Ammon's horn (tissue), 1 donor: Measurements from ENCODE around the gene AKAP12.

Experiments
- DNase-seq: peaks from one replicate; pipeline ENCODE4 v3.0.0-alpha.2; 2016; ENCODE audit warnings: low spot score

Gene AKAP12

GRCh38 chr6:151279891-151280290 is 40.1 kb downstream of the AKAP12 start:
- DNase-seq, result no peak

- no peak for DNase-seq
Observed at GRCh38 chr6:151280859-151281258, 41.1 kb downstream of the AKAP12 start.

- DNase-seq, result no peak
Observed at GRCh38 chr6:151284012-151284411, 44.2 kb downstream of the AKAP12 start.

- no peak for DNase-seq
Observed at GRCh38 chr6:151284548-151285017, 44.8 kb downstream of the AKAP12 start.

- no peak for DNase-seq
Observed at GRCh38 chr6:151285122-151285521, 45.4 kb downstream of the AKAP12 start.

GRCh38 chr6:151286214-151286613 is 46.4 kb downstream of the AKAP12 start:
- no peak for DNase-seq

- no peak for DNase-seq
Observed at GRCh38 chr6:151288712-151289398, 49.1 kb downstream of the AKAP12 start.

GRCh38 chr6:151289399-151290007 is 49.7 kb downstream of the AKAP12 start:
- no peak for DNase-seq

GRCh38 chr6:151290877-151291721 is 51.3 kb downstream of the AKAP12 start:
- peak; percentile 22 for DNase-seq

GRCh38 chr6:151291722-151292059 is 51.9 kb downstream of the AKAP12 start:
- DNase-seq, result no peak

GRCh38 chr6:151292974-151293687 is 53.4 kb downstream of the AKAP12 start:
- no peak for DNase-seq

GRCh38 chr6:151293688-151294016 is 53.9 kb downstream of the AKAP12 start:
- no peak for DNase-seq

- DNase-seq, result no peak
Observed at GRCh38 chr6:151294561-151295101, 54.9 kb downstream of the AKAP12 start.

GRCh38 chr6:151297886-151298285 is 58.1 kb downstream of the AKAP12 start:
- no peak for DNase-seq

- DNase-seq, result no peak
Observed at GRCh38 chr6:151299011-151299410, 59.2 kb downstream of the AKAP12 start.

GRCh38 chr6:151300267-151300991 is 60.7 kb downstream of the AKAP12 start:
- no peak for DNase-seq

- DNase-seq, result no peak
Observed at GRCh38 chr6:151301547-151301946, 61.8 kb downstream of the AKAP12 start.

- no peak for DNase-seq
Observed at GRCh38 chr6:151303231-151303630, 63.5 kb downstream of the AKAP12 start.

- no peak for DNase-seq
Observed at GRCh38 chr6:151306269-151306783, 66.6 kb downstream of the AKAP12 start.

- DNase-seq, result no peak
Observed at GRCh38 chr6:151307501-151307900, 67.7 kb downstream of the AKAP12 start.

GRCh38 chr6:151309619-151310018 is 69.9 kb downstream of the AKAP12 start:
- no peak for DNase-seq
